Activated CD4-positive, alpha-beta T cell treated with anti-CD3 and anti-CD28 coated beads, Interleukin-2, Interleukin-6, amounts not matched to agents 100 ng/mL and 50 ng/mL, durations not matched to agents 16 hours and 8 hours (primary cell): ENCODE measurements around the gene ACOT4.
"Not testable (repeated sequence)": the region's sequence is repeated elsewhere in the genome, so short reads cannot be mapped to it uniquely, and the experiment has no call there.

Experiments used
- DNase-seq: peaks from one replicate; pipeline ENCODE4 v3.0.0-alpha.2; 2020

Gene ACOT4

GRCh38 chr14:73582102-73582979 lies 9.3 kb upstream of the ACOT4 start:
- DNase-seq: not testable (repeated sequence)

GRCh38 chr14:73588695-73589094 lies 3.0 kb upstream of the ACOT4 start:
- no peak for DNase-seq

GRCh38 chr14:73589116-73589515 lies 2.6 kb upstream of the ACOT4 start:
- DNase-seq: no peak

GRCh38 chr14:73590673-73591004 lies 1.0 kb upstream of the ACOT4 start:
- not testable (repeated sequence) for DNase-seq

- no peak for DNase-seq
Observed at GRCh38 chr14:73594491-73594890, 2.8 kb downstream of the ACOT4 start.

GRCh38 chr14:73599499-73599898 lies 7.8 kb downstream of the ACOT4 start:
- DNase-seq: no peak

- no peak for DNase-seq
Observed at GRCh38 chr14:73602994-73603393, 11.3 kb downstream of the ACOT4 start.

GRCh38 chr14:73606271-73606670 lies 14.6 kb downstream of the ACOT4 start:
- peak; percentile 39 for DNase-seq

GRCh38 chr14:73607241-73607640 lies 15.6 kb downstream of the ACOT4 start:
- no peak for DNase-seq

- DNase-seq: no peak
Observed at GRCh38 chr14:73610687-73611086, 19.0 kb downstream of the ACOT4 start.

- DNase-seq: peak; percentile 70
Observed at GRCh38 chr14:73612339-73613045, 20.8 kb downstream of the ACOT4 start, which contains the start of gene ACOT6. ACOT6 (plus strand) TSS chr14:73612517; CDS start chr14:73612572, 55 bp downstream.

GRCh38 chr14:73613046-73613383 lies 21.3 kb downstream of the ACOT4 start:
- no peak for DNase-seq

- DNase-seq: no peak
Observed at GRCh38 chr14:73613419-73613963, 21.8 kb downstream of the ACOT4 start.

GRCh38 chr14:73616831-73617230 lies 25.2 kb downstream of the ACOT4 start:
- DNase-seq: no peak

- no peak for DNase-seq
Observed at GRCh38 chr14:73619524-73619923, 27.9 kb downstream of the ACOT4 start.

- DNase-seq: no peak
Observed at GRCh38 chr14:73620268-73620667, 28.6 kb downstream of the ACOT4 start.

- no peak for DNase-seq
Observed at GRCh38 chr14:73623504-73624054, 31.9 kb downstream of the ACOT4 start.

- DNase-seq: no peak
Observed at GRCh38 chr14:73625706-73626105, 34.0 kb downstream of the ACOT4 start.

- peak; percentile 45 for DNase-seq
Observed at GRCh38 chr14:73627151-73627558, 35.5 kb downstream of the ACOT4 start.

- no peak for DNase-seq
Observed at GRCh38 chr14:73630009-73630780, 38.5 kb downstream of the ACOT4 start.

GRCh38 chr14:73633116-73634010 lies 41.7 kb downstream of the ACOT4 start:
- DNase-seq: peak; percentile 76
